Ammon's horn (tissue), 1 donor: ENCODE measurements around the gene ATP11C.
"Not testable (repeated sequence)": the region's sequence is repeated elsewhere in the genome, so short reads cannot be mapped to it uniquely, and the experiment has no call there.

ENCODE experiments used
- DNase-seq: peaks from one replicate; pipeline ENCODE4 v3.0.0-alpha.2; 2016; ENCODE audit warnings: low spot score

ATP11C gene

GRCh38 chrX:139724626-139725025 is 208.2 kb downstream of the ATP11C start:
- no peak for DNase-seq

GRCh38 chrX:139720979-139721378 is 211.9 kb downstream of the ATP11C start:
- DNase-seq, result no peak

GRCh38 chrX:139720136-139720535 is 212.7 kb downstream of the ATP11C start:
- DNase-seq, result no peak

- no peak for DNase-seq
Measured at GRCh38 chrX:139708067-139708466, 224.8 kb downstream of the ATP11C start, which contains the start of gene MCF2. TSS of gene MCF2 (minus strand) at chrX:139708167. CDS start at chrX:139651744, 56,423 bp downstream.

GRCh38 chrX:139702658-139703057 is 230.2 kb downstream of the ATP11C start:
- DNase-seq, result no peak

GRCh38 chrX:139692908-139693307 is 239.9 kb downstream of the ATP11C start:
- DNase-seq, result no peak

- no peak for DNase-seq
Measured at GRCh38 chrX:139692506-139692849, 240.4 kb downstream of the ATP11C start.

GRCh38 chrX:139691843-139692505 is 240.9 kb downstream of the ATP11C start:
- DNase-seq, result no peak

- no peak for DNase-seq
Measured at GRCh38 chrX:139691493-139691842, 241.4 kb downstream of the ATP11C start.

- DNase-seq, result not testable (repeated sequence)
Measured at GRCh38 chrX:139685175-139685574, 247.7 kb downstream of the ATP11C start.

GRCh38 chrX:139680356-139680755 is 252.5 kb downstream of the ATP11C start:
- DNase-seq, result no peak
